Measurements from ENCODE around the gene BRCA2.

The BRCA2 gene, protein sequence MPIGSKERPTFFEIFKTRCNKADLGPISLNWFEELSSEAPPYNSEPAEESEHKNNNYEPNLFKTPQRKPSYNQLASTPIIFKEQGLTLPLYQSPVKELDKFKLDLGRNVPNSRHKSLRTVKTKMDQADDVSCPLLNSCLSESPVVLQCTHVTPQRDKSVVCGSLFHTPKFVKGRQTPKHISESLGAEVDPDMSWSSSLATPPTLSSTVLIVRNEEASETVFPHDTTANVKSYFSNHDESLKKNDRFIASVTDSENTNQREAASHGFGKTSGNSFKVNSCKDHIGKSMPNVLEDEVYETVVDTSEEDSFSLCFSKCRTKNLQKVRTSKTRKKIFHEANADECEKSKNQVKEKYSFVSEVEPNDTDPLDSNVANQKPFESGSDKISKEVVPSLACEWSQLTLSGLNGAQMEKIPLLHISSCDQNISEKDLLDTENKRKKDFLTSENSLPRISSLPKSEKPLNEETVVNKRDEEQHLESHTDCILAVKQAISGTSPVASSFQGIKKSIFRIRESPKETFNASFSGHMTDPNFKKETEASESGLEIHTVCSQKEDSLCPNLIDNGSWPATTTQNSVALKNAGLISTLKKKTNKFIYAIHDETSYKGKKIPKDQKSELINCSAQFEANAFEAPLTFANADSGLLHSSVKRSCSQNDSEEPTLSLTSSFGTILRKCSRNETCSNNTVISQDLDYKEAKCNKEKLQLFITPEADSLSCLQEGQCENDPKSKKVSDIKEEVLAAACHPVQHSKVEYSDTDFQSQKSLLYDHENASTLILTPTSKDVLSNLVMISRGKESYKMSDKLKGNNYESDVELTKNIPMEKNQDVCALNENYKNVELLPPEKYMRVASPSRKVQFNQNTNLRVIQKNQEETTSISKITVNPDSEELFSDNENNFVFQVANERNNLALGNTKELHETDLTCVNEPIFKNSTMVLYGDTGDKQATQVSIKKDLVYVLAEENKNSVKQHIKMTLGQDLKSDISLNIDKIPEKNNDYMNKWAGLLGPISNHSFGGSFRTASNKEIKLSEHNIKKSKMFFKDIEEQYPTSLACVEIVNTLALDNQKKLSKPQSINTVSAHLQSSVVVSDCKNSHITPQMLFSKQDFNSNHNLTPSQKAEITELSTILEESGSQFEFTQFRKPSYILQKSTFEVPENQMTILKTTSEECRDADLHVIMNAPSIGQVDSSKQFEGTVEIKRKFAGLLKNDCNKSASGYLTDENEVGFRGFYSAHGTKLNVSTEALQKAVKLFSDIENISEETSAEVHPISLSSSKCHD (N-terminal part only)

DNA sequence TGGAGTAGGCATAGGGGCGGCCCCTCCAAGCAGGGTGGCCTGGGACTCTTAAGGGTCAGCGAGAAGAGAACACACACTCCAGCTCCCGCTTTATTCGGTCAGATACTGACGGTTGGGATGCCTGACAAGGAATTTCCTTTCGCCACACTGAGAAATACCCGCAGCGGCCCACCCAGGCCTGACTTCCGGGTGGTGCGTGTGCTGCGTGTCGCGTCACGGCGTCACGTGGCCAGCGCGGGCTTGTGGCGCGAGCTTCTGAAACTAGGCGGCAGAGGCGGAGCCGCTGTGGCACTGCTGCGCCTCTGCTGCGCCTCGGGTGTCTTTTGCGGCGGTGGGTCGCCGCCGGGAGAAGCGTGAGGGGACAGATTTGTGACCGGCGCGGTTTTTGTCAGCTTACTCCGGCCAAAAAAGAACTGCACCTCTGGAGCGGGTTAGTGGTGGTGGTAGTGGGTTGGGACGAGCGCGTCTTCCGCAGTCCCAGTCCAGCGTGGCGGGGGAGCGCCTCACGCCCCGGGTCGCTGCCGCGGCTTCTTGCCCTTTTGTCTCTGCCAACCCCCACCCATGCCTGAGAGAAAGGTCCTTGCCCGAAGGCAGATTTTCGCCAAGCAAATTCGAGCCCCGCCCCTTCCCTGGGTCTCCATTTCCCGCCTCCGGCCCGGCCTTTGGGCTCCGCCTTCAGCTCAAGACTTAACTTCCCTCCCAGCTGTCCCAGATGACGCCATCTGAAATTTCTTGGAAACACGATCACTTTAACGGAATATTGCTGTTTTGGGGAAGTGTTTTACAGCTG lies at the start of gene BRCA2, which contains the start of gene ZAR1L:
BRCA2 (plus strand) TSS at position 271 of the 790 bp plus-strand sequence. CDS start 953 bp downstream, outside the sequence.
ZAR1L (minus strand) TSS at position 126 of the 790 bp plus-strand sequence. CDS start 3,438 bp downstream, outside the sequence.
- peak; percentile 89 for DNase-seq (ENCODE audit: low spot score)

DNA sequence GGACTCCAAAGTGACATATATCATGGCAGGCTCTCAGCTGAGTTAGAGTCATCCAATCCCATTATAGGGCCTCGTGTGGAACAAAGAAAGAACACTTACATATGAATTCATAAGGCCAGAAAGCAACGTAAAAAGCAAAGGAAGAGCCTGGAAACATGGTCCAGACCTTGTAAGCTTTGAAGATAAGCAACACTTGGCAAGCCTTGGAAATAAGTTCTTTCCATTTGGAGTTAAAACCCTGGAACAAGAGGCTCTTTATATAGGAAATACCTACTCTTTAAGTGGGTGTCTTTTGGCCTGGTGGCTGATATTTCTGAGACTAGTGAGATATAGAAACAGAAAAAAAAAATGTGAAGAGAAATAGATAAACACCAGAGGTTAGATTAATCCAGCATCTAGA lies 49.6 kb upstream of the BRCA2 start:
- no peak for DNase-seq (ENCODE audit: low spot score)

DNA sequence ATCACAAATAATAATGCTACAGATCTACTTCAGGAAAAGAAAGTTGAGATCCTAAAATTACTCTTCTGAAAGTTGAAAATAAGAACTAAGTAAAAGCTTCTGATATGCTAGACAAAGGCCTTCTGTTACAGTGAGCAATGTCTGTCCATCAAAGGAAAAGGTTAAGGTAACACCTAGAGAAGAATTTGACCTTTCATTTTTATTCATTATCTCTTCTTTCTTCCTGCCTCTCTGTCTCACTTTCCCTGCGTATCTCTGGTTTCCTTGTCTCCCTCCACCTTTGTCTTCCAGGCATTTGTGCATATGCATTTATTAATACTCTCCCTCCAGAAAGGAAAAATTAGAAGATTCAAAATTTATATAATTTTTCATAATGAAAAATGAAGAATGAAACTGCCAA lies 49.2 kb upstream of the BRCA2 start:
- DNase-seq (ENCODE audit: low spot score) = no peak

DNA sequence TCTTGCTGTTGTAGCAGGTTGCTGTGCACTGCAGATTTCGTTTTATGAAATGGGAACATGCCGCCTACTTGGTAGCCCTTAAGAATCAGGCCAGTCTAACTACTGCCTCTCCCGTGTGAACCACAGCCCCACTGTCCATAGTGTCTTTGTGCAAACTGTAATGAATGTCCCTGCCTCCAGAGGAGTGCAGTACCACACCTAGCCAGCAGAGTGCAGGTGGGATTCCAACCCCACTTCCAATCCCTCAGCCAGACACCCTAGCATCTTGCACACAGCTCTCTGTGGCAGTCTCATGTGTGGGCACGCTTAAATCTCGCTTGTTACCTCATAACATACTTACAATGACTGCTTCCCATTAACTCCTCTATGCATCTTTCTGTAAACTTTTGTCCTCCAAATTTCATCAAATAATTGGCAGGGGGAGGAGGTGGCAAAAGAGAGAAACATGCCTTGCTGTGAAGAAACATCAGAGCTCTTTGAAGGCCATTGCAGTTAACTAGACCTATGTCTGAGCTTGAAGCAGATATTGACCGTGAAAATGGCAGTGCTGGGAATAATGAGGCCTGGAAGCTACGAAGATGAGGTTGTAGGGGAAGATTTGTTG lies 47.4 kb upstream of the BRCA2 start:
- no peak for DNase-seq (ENCODE audit: low spot score)

DNA sequence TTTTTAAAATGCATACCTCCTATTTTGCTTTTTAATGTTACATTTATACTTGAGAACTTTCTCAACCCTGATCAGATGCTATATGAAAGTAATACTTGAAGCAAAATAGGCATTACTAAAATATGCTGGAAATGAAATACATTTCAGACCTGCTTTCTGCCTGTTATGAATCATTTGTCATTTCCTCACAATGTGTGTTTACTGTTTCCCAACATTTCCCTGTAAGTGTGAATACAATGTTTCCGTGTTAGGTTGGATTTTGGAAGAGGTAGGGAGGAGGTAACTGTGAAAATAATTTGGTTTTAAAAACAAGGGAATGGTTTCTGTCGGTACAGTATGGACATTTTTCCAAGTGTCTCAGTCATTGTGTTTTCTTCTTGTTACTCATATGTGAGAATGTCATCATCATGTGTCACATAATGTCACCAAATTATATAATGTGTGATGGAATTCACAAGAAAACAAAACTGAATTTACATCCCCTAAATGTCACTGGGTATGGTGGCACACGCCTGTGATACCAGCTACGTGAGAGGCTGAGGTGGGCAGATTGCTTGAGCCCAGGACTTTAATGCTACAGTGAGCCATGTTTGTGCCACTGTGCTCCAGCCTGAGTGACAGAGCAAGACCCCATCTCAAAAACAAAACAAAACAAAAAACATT lies 43.2 kb upstream of the BRCA2 start:
- DNase-seq (ENCODE audit: low spot score) = no peak

DNA sequence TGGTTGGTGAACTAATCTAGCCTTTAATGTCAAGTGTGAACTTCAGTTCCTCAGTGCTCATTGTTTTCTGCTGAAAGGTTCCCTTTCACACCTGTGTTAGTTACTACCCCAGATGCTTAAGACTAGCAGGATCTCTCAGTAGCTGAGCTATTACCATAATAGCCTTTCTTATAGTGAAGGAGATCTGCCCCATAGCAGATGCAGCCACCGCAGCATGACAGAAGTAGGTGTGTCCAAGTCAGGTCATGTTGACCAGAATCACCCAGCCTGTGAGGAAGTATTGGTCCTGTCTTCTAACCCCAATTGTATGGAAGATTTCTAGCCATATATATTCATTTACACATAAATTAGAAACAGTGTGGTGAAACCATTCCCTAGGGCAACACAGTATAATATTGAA lies 37.5 kb upstream of the BRCA2 start:
- no peak for DNase-seq (ENCODE audit: low spot score)

DNA sequence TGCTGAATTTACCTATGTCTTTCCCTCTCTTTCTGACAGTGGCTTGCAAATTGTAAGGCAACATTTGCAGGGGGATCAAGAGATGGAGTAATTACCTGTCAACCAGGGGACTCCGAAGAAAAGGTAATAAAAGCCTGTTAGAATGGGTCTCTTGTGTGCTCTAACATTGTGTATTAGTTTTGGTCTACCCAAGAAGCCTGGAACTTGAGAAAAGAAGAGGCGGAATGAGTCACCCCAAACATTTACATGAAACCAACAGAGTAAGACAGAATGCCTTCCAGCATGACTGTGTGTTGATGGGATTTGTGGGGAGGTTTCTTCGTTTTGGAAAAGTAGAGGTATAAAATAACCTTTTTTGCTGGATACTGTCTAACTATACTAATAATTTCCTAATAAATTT lies 36.9 kb upstream of the BRCA2 start:
- DNase-seq (ENCODE audit: low spot score) = no peak

DNA sequence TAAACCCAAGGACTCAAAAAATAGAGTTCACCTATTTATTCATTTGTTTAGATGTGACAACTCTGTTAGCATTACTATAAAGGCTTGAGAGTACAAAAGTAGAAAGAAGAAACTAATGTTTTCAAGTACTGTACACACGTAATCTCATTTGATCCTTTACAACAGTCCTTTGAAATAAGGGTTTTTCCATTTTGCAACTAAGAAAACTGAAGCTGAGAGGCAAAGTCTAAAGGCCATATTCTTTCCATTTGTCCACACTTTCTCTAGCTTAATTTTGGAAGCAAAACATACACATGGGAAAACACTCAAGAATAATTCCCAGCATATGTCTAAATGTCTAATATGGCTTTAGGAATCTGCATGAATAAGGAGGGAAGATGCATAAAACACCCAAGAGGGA lies 34.2 kb upstream of the BRCA2 start:
- no peak for DNase-seq (ENCODE audit: low spot score)

DNA sequence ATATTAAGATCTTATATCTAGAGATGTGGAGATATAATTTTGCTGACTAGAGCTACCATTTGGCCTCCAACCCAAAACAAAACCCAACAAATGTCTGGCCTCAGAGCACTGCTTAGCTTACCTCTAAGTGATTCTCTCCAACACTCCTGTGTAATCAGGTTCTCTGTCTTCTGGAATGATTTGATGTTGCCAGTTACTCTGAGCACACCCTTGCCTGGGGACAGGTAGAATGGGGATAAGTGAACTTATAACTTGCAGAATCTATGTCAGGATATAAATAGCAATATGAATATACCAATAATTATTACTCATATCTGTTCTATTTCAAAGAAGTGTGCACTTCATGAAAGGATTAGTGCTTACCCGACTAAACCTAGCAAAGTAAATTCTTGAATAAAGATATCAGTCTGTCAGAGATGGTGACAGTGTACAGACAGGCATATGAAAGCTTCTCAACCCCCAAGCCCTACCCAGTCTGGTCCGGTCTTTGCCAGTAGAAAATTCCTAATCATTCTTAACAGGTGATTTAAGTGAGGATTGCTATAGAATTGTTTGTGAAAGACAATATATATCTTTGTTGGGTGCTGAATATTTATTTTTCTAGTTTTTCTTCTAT lies 33.1 kb upstream of the BRCA2 start:
- DNase-seq (ENCODE audit: low spot score) = no peak

DNA sequence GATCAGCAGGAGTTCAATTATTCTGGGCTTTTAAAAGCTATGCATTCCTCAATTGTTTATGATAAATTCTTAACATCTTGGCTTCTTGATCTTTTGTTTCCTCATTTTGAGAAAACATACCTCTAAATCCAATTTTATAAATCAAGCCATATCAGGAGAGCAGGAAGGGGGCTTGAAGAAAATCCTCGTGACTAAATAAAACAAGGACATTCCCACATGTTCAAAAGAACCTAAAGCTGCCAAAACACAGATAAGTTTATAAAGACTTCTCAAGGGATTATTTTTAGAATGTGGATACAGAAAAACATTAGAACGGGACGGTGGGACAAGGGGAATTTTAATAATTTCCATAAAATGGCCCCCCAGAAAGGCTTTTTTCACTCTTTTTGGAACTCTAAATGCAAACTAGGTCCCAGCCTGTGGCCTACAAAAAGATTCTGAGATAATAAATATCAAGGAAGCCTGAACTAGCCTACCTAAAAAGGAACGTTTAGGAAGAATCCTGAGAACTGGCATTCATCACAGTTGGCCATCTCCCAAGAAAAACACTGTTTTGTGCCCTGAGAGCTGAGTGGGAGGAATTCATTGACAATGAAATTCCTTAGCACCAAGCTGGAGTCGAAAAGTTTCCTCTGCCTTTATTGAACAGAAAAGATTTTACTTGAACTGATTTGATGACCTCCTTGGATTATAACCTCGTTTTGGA lies 30.2 kb upstream of the BRCA2 start:
- no peak for DNase-seq (ENCODE audit: low spot score)

DNA sequence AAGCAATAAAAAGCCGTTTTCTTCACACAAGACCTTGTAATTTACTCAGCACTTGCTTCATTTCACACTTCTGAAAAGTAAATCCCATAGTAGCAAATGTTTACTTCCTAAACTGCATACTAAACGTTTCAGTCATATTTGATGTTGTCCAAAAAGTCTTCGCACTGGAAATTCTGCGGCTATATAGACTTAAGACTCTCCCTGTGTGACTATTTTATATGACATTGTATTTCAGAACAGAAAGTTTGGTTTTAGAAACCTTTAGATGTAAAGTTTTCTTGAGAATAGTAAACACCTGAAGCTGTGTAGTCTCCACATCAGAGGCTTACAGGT lies 29.7 kb upstream of the BRCA2 start:
- no peak for DNase-seq (ENCODE audit: low spot score)

DNA sequence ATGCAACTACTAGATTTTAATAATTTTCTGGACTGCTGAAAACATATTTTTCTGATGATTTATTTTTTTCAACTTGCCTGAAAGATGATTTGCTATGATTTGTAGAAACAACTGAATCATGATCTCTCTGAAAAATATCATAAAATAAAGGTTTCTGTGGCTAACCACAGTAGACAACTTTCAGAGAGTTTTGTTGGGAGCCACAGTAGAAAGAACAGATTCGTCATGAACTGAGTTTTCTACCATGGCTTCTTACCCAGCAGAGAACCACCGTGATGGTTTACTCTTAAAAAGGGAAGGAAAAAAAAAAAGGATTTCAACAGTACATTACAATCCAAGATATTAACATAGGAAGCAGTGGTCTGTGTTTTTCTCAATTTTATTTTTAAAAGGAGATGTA lies 18.1 kb upstream of the BRCA2 start:
- DNase-seq (ENCODE audit: low spot score) = no peak

DNA sequence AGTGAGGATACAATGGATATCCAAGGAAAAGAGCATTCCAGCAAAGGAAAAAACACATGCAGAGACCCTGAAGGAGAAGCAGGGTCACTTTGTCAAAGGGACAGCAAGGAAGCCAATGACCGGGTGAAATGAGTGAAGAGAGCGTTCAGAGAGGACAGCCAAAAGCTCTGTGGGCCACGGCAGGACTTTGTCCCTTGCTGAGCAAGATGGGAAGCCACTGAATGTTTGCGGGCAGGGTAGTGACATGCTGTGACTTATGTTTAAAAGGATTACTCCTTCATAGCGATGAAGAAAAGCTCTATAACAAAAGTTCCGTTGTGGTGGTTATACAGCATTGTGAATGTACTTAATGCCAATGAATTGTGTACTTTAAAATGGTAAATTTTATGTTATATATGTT lies 16.6 kb upstream of the BRCA2 start:
- no peak for DNase-seq (ENCODE audit: low spot score)

DNA sequence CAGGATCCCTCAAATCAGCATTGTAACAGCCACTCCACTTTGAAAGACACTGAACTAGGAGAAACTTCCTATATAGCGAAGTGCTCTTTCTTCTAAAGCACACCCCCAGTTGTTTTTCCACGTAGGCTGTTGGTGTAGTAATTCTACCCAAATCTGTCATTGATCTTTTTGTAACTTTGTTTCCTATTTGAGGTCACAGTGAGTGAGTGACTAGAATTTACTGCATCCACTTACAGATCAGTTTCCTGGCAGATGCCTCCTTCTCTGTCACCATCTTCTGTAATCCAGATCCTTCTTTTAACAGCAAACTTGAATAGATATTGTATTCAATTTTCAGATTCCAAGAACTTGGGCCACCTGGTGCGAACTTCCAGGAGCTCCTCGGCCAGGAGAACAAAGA lies 15.4 kb upstream of the BRCA2 start:
- no peak for DNase-seq (ENCODE audit: low spot score)

DNA sequence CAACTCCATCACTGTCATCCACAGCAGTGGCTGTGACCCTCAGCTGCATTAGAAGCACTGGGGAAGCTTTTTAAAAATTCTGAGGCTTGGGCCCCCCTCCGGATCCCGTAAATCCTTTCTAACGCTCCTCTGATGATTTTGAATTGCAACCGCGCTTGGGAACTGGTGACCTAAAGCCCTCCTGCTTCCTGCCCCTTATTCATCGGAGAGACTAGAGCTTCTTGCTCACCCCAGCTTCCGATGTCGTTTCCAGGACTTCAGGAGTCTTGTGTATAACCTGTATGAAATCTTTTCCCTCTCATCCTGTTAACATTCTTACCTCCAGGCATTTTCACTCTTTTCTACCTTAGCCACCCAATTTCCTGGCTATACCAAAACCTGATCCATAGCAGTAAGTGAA lies 14.9 kb upstream of the BRCA2 start:
- DNase-seq (ENCODE audit: low spot score) = no peak

DNA sequence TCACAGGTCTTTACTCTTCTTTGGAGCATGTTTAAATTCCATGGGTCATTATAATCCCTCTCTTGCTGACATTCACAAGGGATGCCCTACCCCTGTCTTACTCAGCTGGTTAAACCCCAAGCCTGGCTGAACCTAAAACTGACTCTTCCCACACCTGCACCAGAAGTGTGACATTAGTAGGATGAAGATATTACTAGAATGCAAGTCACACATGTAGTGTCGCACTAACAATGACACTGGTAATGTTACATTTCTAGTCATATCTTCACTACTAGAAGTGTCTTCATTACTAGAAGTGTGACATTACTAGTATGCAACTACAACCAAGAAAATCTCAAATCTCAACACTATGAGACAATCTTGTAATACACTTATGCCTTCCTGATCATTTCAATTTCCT lies 14.4 kb upstream of the BRCA2 start:
- no peak for DNase-seq (ENCODE audit: low spot score)

DNA sequence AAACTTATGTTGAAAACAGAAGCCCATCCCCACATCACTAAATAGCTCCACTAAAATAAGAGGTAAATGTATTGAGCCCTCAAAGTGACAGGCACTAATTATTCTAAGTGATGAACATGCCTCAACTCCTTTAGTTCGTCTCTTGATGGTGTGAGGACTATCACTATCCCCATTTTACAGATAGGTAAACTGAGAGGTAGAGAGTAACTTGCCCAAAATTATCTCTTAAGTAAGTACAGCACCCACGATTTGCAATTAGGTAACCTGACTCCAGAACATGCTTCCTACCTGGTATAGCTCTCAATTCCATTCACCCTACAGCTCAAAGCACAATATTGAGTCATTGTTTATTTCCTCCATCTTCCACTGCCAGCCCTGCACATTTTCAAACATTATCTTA lies 12.8 kb upstream of the BRCA2 start:
- no peak for DNase-seq (ENCODE audit: low spot score)

DNA sequence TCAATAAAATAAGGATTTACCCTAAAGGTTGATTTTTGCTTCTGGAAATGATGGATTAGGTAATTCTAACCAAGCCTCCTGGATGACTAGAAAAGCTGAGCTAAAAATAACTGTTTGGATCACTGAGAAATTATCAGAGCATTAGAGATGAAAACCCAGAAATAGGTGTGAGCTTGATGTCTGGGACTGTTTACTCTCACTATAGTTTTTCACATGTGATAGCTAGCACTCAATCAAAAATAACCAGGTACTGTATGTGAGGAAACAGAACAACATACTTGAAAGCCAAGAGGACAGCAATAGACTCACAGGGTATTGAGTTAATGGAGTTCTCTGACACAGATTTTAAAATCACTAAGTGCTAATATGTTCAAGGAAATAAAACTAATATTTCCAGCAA lies 9.7 kb upstream of the BRCA2 start:
- DNase-seq (ENCODE audit: low spot score) = no peak

DNA sequence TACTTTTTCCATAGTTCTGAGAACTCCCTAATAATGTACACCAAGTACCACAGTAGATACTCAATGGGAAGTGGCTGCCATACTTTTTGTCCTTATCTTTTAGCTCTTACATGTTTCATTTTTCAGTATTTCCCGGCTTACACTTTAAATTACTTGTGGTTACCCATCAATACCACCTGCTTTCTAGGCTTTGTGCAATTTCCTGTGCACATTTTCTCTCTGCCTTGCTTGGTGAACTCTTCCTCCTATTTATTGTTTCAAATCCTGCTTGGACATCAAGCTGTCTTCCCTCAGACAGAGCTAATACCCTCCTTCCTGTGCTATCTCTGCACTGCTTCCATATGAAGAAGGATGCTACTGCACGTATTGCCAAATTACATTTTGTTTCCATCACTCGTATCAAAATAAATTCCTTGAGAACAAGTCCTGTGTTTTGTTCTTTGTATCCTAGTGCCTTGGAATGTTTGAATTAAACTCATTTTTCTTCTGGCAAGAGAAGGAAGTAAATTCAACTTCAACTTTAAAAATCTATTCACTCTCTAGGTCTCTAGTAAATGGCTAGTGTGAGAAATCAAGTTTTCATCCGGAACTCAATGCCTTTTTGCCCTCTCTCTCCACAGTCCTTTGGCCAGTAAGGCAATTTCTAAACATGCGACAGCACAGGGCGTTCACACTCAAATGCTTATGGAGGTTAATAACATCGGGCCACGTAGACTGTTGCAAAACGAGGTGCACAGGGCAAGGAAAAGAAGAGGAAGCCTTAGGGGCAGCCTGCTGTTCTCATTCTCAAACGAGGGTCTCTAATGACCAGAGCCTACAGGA lies 5.8 kb upstream of the BRCA2 start:
- DNase-seq (ENCODE audit: low spot score) = no peak
